ENCODE measurements around the gene GRIN2A.

GRIN2A gene

GRCh38 chr16:9845661-9846361 lies 336.4 kb downstream of the GRIN2A start:
- Mint-ChIP-seq H3K9me3 (peaks cover 4% of the 10 kb centered on the region), H3K27ac (no peak overlapping the region), H3K36me3 (ENCODE audit: low read depth) (no peaks in the 10 kb centered on the region), H3K4me3 (no peak overlapping the region), H3K27me3 (ENCODE audit: low read depth) (no peaks in the 10 kb centered on the region), H3K4me1 (ENCODE audit: low read depth) (no peaks in the 10 kb centered on the region)

GRCh38 chr16:9844361-9844760 lies 337.9 kb downstream of the GRIN2A start:
- no peaks in the 10 kb centered on the region for H3K4me1 Mint-ChIP-seq (ENCODE audit: low read depth)
- H3K36me3 Mint-ChIP-seq (ENCODE audit: low read depth) = no peaks in the 10 kb centered on the region
- H3K4me3 Mint-ChIP-seq = no peak overlapping the region
- peaks cover 4% of the 10 kb centered on the region for H3K9me3 Mint-ChIP-seq
- H3K27me3 Mint-ChIP-seq (ENCODE audit: low read depth) = no peaks in the 10 kb centered on the region
- no peak overlapping the region for H3K27ac Mint-ChIP-seq

GRCh38 chr16:9843424-9844018 lies 338.7 kb downstream of the GRIN2A start:
- H3K27ac Mint-ChIP-seq = no peak overlapping the region
- H3K4me3 Mint-ChIP-seq = no peak overlapping the region
- H3K9me3 Mint-ChIP-seq = peaks cover 4% of the 10 kb centered on the region
- H3K4me1 Mint-ChIP-seq (ENCODE audit: low read depth) = no peaks in the 10 kb centered on the region
- H3K36me3 Mint-ChIP-seq (ENCODE audit: low read depth) = no peaks in the 10 kb centered on the region
- no peaks in the 10 kb centered on the region for H3K27me3 Mint-ChIP-seq (ENCODE audit: low read depth)

GRCh38 chr16:9840761-9841665 lies 341.2 kb downstream of the GRIN2A start:
- H3K4me1 Mint-ChIP-seq (ENCODE audit: low read depth) = no peaks in the 10 kb centered on the region
- no peaks in the 10 kb centered on the region for H3K27me3 Mint-ChIP-seq (ENCODE audit: low read depth)
- no peak overlapping the region for H3K4me3 Mint-ChIP-seq
- H3K36me3 Mint-ChIP-seq (ENCODE audit: low read depth) = no peaks in the 10 kb centered on the region
- peaks cover 14% of the 10 kb centered on the region for H3K9me3 Mint-ChIP-seq
- no peak overlapping the region for H3K27ac Mint-ChIP-seq

GRCh38 chr16:9837481-9837880 lies 344.7 kb downstream of the GRIN2A start:
- Mint-ChIP-seq H3K4me3 (no peak overlapping the region), H3K27ac (no peak overlapping the region)

GRCh38 chr16:9836118-9836736 lies 346.0 kb downstream of the GRIN2A start:
- Mint-ChIP-seq H3K27me3 (ENCODE audit: low read depth) (no peaks in the 10 kb centered on the region), H3K4me3 (no peak overlapping the region), H3K27ac (no peak overlapping the region), H3K4me1 (ENCODE audit: low read depth) (no peaks in the 10 kb centered on the region), H3K36me3 (ENCODE audit: low read depth) (no peaks in the 10 kb centered on the region), H3K9me3 (peaks cover 10% of the 10 kb centered on the region)

More at GRCh38 chr16:9837481-9837880, 344.7 kb downstream of the GRIN2A start:
- no peaks in the 10 kb centered on the region for H3K27me3 Mint-ChIP-seq (ENCODE audit: low read depth)
- H3K4me1 Mint-ChIP-seq (ENCODE audit: low read depth) = no peaks in the 10 kb centered on the region
- no peaks in the 10 kb centered on the region for H3K36me3 Mint-ChIP-seq (ENCODE audit: low read depth)
- H3K9me3 Mint-ChIP-seq = peaks cover 10% of the 10 kb centered on the region

- H3K4me1 Mint-ChIP-seq (ENCODE audit: low read depth) = no peaks in the 10 kb centered on the region
- no peaks in the 10 kb centered on the region for H3K27me3 Mint-ChIP-seq (ENCODE audit: low read depth)
- H3K9me3 Mint-ChIP-seq = peaks cover 8% of the 10 kb centered on the region
- no peak overlapping the region for H3K27ac Mint-ChIP-seq
- H3K36me3 Mint-ChIP-seq (ENCODE audit: low read depth) = no peaks in the 10 kb centered on the region
- H3K4me3 Mint-ChIP-seq = no peak overlapping the region
Measured at GRCh38 chr16:9827062-9827752, 355.0 kb downstream of the GRIN2A start.

- H3K4me3 Mint-ChIP-seq = no peak overlapping the region
- H3K27me3 Mint-ChIP-seq (ENCODE audit: low read depth) = no peaks in the 10 kb centered on the region
- no peaks in the 10 kb centered on the region for H3K4me1 Mint-ChIP-seq (ENCODE audit: low read depth)
- no peaks in the 10 kb centered on the region for H3K36me3 Mint-ChIP-seq (ENCODE audit: low read depth)
- no peak overlapping the region for H3K27ac Mint-ChIP-seq
- H3K9me3 Mint-ChIP-seq = peaks cover 8% of the 10 kb centered on the region
Measured at GRCh38 chr16:9826656-9827055, 355.6 kb downstream of the GRIN2A start.

GRCh38 chr16:9824200-9825068 lies 357.8 kb downstream of the GRIN2A start:
- no peaks in the 10 kb centered on the region for H3K4me1 Mint-ChIP-seq (ENCODE audit: low read depth)
- H3K27me3 Mint-ChIP-seq (ENCODE audit: low read depth) = no peaks in the 10 kb centered on the region

GRCh38 chr16:9823510-9823909 lies 358.7 kb downstream of the GRIN2A start:
- H3K4me3 Mint-ChIP-seq = no peak overlapping the region

More at GRCh38 chr16:9824200-9825068, 357.8 kb downstream of the GRIN2A start:
- Mint-ChIP-seq H3K27ac (no peak overlapping the region), H3K4me3 (no peak overlapping the region), H3K9me3 (peaks cover 4% of the 10 kb centered on the region), H3K36me3 (ENCODE audit: low read depth) (no peaks in the 10 kb centered on the region)

GRCh38 chr16:9821970-9822369 lies 360.3 kb downstream of the GRIN2A start:
- H3K4me3 Mint-ChIP-seq = no peak overlapping the region
- H3K9me3 Mint-ChIP-seq = peaks cover 4% of the 10 kb centered on the region
- H3K27ac Mint-ChIP-seq = no peak overlapping the region
- H3K27me3 Mint-ChIP-seq (ENCODE audit: low read depth) = no peaks in the 10 kb centered on the region
- no peaks in the 10 kb centered on the region for H3K4me1 Mint-ChIP-seq (ENCODE audit: low read depth)
- no peaks in the 10 kb centered on the region for H3K36me3 Mint-ChIP-seq (ENCODE audit: low read depth)

More at GRCh38 chr16:9823510-9823909, 358.7 kb downstream of the GRIN2A start:
- Mint-ChIP-seq H3K27me3 (ENCODE audit: low read depth) (no peaks in the 10 kb centered on the region), H3K4me1 (ENCODE audit: low read depth) (no peaks in the 10 kb centered on the region), H3K36me3 (ENCODE audit: low read depth) (no peaks in the 10 kb centered on the region), H3K27ac (no peak overlapping the region), H3K9me3 (peaks cover 4% of the 10 kb centered on the region)

GRCh38 chr16:9821331-9821730 lies 360.9 kb downstream of the GRIN2A start:
- Mint-ChIP-seq H3K27ac (no peak overlapping the region), H3K27me3 (ENCODE audit: low read depth) (no peaks in the 10 kb centered on the region), H3K36me3 (ENCODE audit: low read depth) (no peaks in the 10 kb centered on the region), H3K9me3 (peaks cover 4% of the 10 kb centered on the region), H3K4me1 (ENCODE audit: low read depth) (no peaks in the 10 kb centered on the region), H3K4me3 (no peak overlapping the region)

GRCh38 chr16:9820476-9821246 lies 361.6 kb downstream of the GRIN2A start:
- no peak overlapping the region for H3K27ac Mint-ChIP-seq
- peaks cover 4% of the 10 kb centered on the region for H3K9me3 Mint-ChIP-seq
- H3K27me3 Mint-ChIP-seq (ENCODE audit: low read depth) = no peaks in the 10 kb centered on the region
- no peaks in the 10 kb centered on the region for H3K36me3 Mint-ChIP-seq (ENCODE audit: low read depth)
- H3K4me3 Mint-ChIP-seq = no peak overlapping the region
- H3K4me1 Mint-ChIP-seq (ENCODE audit: low read depth) = no peaks in the 10 kb centered on the region
